Kidney epithelial cell (primary cell): ENCODE results near the gene STAG1. TPM values are rescaled to one million over a fixed set of nuclear protein-coding genes. Genes with fewer than 3 reads are reported as not detected.

ENCODE experiments used
- DNase-seq: peaks from one replicate; pipeline ENCODE4 v3.0.0-alpha.2; 2010; ENCODE audit warnings: low read depth
- H3K27me3 ChIP-seq: 2 replicates; pipeline ENCODE4 v1.6.0; 2011; ENCODE audit warnings: low read length; ENCODE audit not compliant: control insufficient read depth, insufficient read depth
- H3K36me3 ChIP-seq: 2 replicates; pipeline ENCODE4 v1.5.1; 2011; ENCODE audit warnings: low read length; ENCODE audit not compliant: control insufficient read depth, insufficient read depth
- H3K4me3 ChIP-seq: 2 replicates; pipeline ENCODE4 v1.5.1; 2011; ENCODE audit warnings: low read depth, mild to moderate bottlenecking, control low read depth, low read length
- CTCF ChIP-seq: IDR thresholded peaks from 2 replicates; pipeline ENCODE4 v1.5.1; 2011; ENCODE audit warnings: mild to moderate bottlenecking, moderate library complexity, low read length, control low read depth, inconsistent platforms; ENCODE audit not compliant: insufficient read depth, poor library complexity, severe bottlenecking
- total RNA-seq: library from RNA; depleted of rRNA; stranded (reverse); fragments of >200 nt; gene quantifications from 2 replicates; pipeline ENCODE4 v1.2.3, GENCODE V29; 2015

Gene STAG1
- total RNA-seq, 1 donor from 2014 or later, result 20.7 TPM

- no peak for TF ChIP-seq CTCF
- Histone ChIP-seq H3K27me3 (no peaks in the 10 kb centered on the region), H3K36me3 (no peaks in the 10 kb centered on the region), H3K4me3 (no peak overlapping the region)
- DNase-seq, result no peak
Measured at GRCh38 chr3:136330900-136331299, 421.3 kb downstream of the STAG1 start.

GRCh38 chr3:136329593-136329992 is 422.6 kb downstream of the STAG1 start:
- Histone ChIP-seq H3K36me3 (no peaks in the 10 kb centered on the region), H3K4me3 (no peak overlapping the region), H3K27me3 (no peaks in the 10 kb centered on the region)
- TF ChIP-seq CTCF, result no peak
- DNase-seq, result no peak

GRCh38 chr3:136327671-136328070 is 424.5 kb downstream of the STAG1 start:
- Histone ChIP-seq H3K4me3 (no peak overlapping the region), H3K36me3 (no peaks in the 10 kb centered on the region), H3K27me3 (no peaks in the 10 kb centered on the region)
- TF ChIP-seq CTCF, result no peak
- DNase-seq, result no peak

GRCh38 chr3:136326316-136326715 is 425.9 kb downstream of the STAG1 start:
- no peak for TF ChIP-seq CTCF
- Histone ChIP-seq H3K4me3 (no peak overlapping the region), H3K36me3 (no peaks in the 10 kb centered on the region), H3K27me3 (no peaks in the 10 kb centered on the region)
- DNase-seq, result no peak

GRCh38 chr3:136311968-136312367 is 440.2 kb downstream of the STAG1 start:
- no peaks in the 10 kb centered on the region for H3K27me3 ChIP-seq
- no peak for DNase-seq
- no peak for TF ChIP-seq CTCF
- H3K4me3 ChIP-seq, result no peak overlapping the region
- H3K36me3 ChIP-seq, result no peaks in the 10 kb centered on the region

- DNase-seq, result peak; percentile 7
- Histone ChIP-seq H3K4me3 (no peak overlapping the region), H3K27me3 (no peaks in the 10 kb centered on the region), H3K36me3 (no peaks in the 10 kb centered on the region)
- no peak for TF ChIP-seq CTCF
Measured at GRCh38 chr3:136311261-136311660, 440.9 kb downstream of the STAG1 start.
